ENCODE data around the gene MAP2K7.

DNA sequence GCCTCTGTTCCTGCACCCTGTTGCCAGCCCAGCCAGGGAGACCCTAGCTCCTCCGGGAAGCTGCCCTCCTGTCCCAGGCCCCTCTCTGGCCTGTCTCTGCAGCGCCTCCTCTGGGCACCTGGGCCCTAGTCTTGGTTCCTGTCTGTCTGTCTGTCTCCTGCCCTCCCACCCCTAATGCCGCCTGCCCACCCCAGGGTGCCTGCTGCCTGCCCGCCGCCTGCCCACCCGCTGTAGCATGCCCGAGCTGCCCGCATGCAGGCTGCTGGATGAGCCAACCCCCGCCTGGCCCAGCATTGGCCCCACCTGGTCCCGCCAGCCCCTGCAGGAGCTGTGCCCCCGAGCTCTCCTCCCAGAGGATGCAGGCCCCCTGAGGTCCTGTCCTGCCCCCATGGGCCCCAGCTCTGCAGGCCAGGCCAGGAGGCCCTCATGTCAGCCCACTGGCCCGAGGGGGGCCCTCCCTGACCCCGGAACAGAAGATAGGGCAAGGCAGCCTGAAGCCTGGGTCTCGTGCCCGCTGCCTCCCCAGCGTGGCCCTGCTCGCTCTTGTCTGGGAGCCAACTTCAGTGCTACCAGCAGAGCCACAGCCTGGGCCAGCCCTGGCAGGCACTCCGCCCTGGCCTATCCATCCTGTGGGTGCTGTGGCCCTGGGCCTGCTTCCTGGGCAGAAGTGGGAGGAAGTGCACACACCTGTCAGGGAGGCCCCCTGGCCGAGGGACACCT, 5.2 kb downstream of the MAP2K7 start:
- TF ChIP-seq POLR2A (IDR thresholded peaks at IDR 0.05) (no peak), POLR2AphosphoS5 (IDR thresholded peaks at IDR 0.05) (no peak), EP300 (IDR thresholded peaks at IDR 0.05) (no peak)
- TF ChIP-seq, protein P1, sequence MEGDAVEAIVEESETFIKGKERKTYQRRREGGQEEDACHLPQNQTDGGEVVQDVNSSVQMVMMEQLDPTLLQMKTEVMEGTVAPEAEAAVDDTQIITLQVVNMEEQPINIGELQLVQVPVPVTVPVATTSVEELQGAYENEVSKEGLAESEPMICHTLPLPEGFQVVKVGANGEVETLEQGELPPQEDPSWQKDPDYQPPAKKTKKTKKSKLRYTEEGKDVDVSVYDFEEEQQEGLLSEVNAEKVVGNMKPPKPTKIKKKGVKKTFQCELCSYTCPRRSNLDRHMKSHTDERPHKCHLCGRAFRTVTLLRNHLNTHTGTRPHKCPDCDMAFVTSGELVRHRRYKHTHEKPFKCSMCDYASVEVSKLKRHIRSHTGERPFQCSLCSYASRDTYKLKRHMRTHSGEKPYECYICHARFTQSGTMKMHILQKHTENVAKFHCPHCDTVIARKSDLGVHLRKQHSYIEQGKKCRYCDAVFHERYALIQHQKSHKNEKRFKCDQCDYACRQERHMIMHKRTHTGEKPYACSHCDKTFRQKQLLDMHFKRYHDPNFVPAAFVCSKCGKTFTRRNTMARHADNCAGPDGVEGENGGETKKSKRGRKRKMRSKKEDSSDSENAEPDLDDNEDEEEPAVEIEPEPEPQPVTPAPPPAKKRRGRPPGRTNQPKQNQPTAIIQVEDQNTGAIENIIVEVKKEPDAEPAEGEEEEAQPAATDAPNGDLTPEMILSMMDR (IDR thresholded peaks at IDR 0.05), result no peak
